GDM1 (cell line): Measurements from ENCODE around the gene FXYD4.
"Not testable (repeated sequence)": the region's sequence is repeated elsewhere in the genome, so short reads cannot be mapped to it uniquely, and the experiment has no call there.

Source experiments
- DNase-seq: peaks from one replicate; lab custom pipeline; 2025; lab: John Stamatoyannopoulos, UW

The FXYD4 gene

GRCh38 chr10:43419997-43420368 lies 48.5 kb downstream of the FXYD4 start:
- no peak for DNase-seq

GRCh38 chr10:43420369-43421200 lies 49.1 kb downstream of the FXYD4 start:
- DNase-seq: peak; percentile 79

- no peak for DNase-seq
Measured at GRCh38 chr10:43421201-43421507, 49.7 kb downstream of the FXYD4 start.

- no peak for DNase-seq
Measured at GRCh38 chr10:43421519-43421918, 50.1 kb downstream of the FXYD4 start.

- not testable (repeated sequence) for DNase-seq
Measured at GRCh38 chr10:43421944-43422343, 50.5 kb downstream of the FXYD4 start.

GRCh38 chr10:43424416-43424815 lies 53.0 kb downstream of the FXYD4 start:
- DNase-seq: no peak
